ENCODE measurements around the gene C1QTNF8. TPM values are rescaled to one million over a fixed set of nuclear protein-coding genes. Genes with fewer than 3 reads are reported as not detected.

The C1QTNF8 gene
- total and polyA plus RNA-seq, 2 experiments from 2014 or later: not detected

GRCh38 chr16:1102921-1103635 lies 7.0 kb upstream of the C1QTNF8 start:
- DNase-seq: peak; percentile 63

GRCh38 chr16:1102333-1102700 lies 6.3 kb upstream of the C1QTNF8 start:
- Histone ChIP-seq H2AFZ (no peak overlapping the region), H3K27me3 (replicated peaks; ENCODE audit: insufficient read depth) (peaks cover 10% of the 10 kb centered on the region; the same call in 1 of the 2 replicates), H3K27ac (no peak overlapping the region), H3K9me3 (ENCODE audit: low read depth) (no peaks in the 10 kb centered on the region), H3K36me3 (ENCODE audit: low read depth) (no peaks in the 10 kb centered on the region), H3F3A (ENCODE audit: insufficient read depth) (no peaks in the 10 kb centered on the region), H3K4me1 (ENCODE audit: insufficient read depth) (no peaks in the 10 kb centered on the region), H3K9me2 (ENCODE audit: insufficient read depth) (no peaks in the 10 kb centered on the region), H4K20me1 (ENCODE audit: insufficient read depth) (no peaks in the 10 kb centered on the region), H3K9ac (no peak overlapping the region), H3K79me2 (ENCODE audit: insufficient read depth) (no peaks in the 10 kb centered on the region), H3K4me2 (ENCODE audit: unreplicated experiment) (no peak overlapping the region), H3K4me3 (no peak overlapping the region)
- in situ Hi-C loops (cut with MboI): no loop called here
- DNase-seq: no peak
- 38% methylated on average over 23 of the region's 26 CpGs; no CpG with 5 or more reads in 1 of the 2 experiments for WGBS, 2 experiments (ENCODE audit: low coverage in 1 of 2, low lambda C conversion rate in 2 of 2, missing lambda C conversion rate in 2 of 2)
- no peak for TF ChIP-seq EZH2phosphoT487 (IDR thresholded peaks at IDR 0.05; ENCODE audit: insufficient read depth, low read depth)

More at GRCh38 chr16:1102921-1103635, 7.0 kb upstream of the C1QTNF8 start:
- Histone ChIP-seq H3K4me1 (ENCODE audit: insufficient read depth) (no peaks in the 10 kb centered on the region), H3K4me2 (ENCODE audit: unreplicated experiment) (no peak overlapping the region), H4K20me1 (ENCODE audit: insufficient read depth) (no peaks in the 10 kb centered on the region), H3F3A (ENCODE audit: insufficient read depth) (no peaks in the 10 kb centered on the region), H3K9me3 (ENCODE audit: low read depth) (no peaks in the 10 kb centered on the region), H3K9me2 (ENCODE audit: insufficient read depth) (no peaks in the 10 kb centered on the region), H3K36me3 (ENCODE audit: low read depth) (no peaks in the 10 kb centered on the region), H3K27ac (no peak overlapping the region), H3K4me3 (no peak overlapping the region), H3K9ac (no peak overlapping the region), H3K79me2 (ENCODE audit: insufficient read depth) (no peaks in the 10 kb centered on the region), H2AFZ (no peak overlapping the region), H3K27me3 (replicated peaks; ENCODE audit: insufficient read depth) (peaks cover 12% of the 10 kb centered on the region; the same call in 1 of the 2 replicates)
- in situ Hi-C loops (cut with MboI): no loop called here
- no peak for TF ChIP-seq EZH2 (IDR thresholded peaks at IDR 0.05; ENCODE audit: insufficient read depth, poor library complexity, severe bottlenecking)
- no peak for TF ChIP-seq EZH2phosphoT487 (IDR thresholded peaks at IDR 0.05; ENCODE audit: insufficient read depth, low read depth)
- 8 to 10% methylated on average over 42 to 56 of the region's 61 CpGs for WGBS, 2 experiments (ENCODE audit: low coverage in 1 of 2, low lambda C conversion rate in 2 of 2, missing lambda C conversion rate in 2 of 2)

- Histone ChIP-seq H2AFZ (no peak overlapping the region), H3F3A (ENCODE audit: insufficient read depth) (no peaks in the 10 kb centered on the region), H3K9ac (no peak overlapping the region), H3K9me3 (ENCODE audit: low read depth) (no peaks in the 10 kb centered on the region), H4K20me1 (ENCODE audit: insufficient read depth) (no peaks in the 10 kb centered on the region), H3K4me3 (no peak overlapping the region), H3K27me3 (replicated peaks; ENCODE audit: insufficient read depth) (peaks cover 10% of the 10 kb centered on the region; the same call in 1 of the 2 replicates), H3K4me1 (ENCODE audit: insufficient read depth) (no peaks in the 10 kb centered on the region), H3K36me3 (ENCODE audit: low read depth) (no peaks in the 10 kb centered on the region), H3K27ac (no peak overlapping the region), H3K4me2 (ENCODE audit: unreplicated experiment) (no peak overlapping the region), H3K9me2 (ENCODE audit: insufficient read depth) (no peaks in the 10 kb centered on the region), H3K79me2 (ENCODE audit: insufficient read depth) (no peaks in the 10 kb centered on the region)
- WGBS, 2 experiments (ENCODE audit: low coverage in 1 of 2, low lambda C conversion rate in 2 of 2, missing lambda C conversion rate in 2 of 2): 51 to 61% methylated on average over 19 to 25 of the region's 25 CpGs
- in situ Hi-C loops (cut with MboI): no loop called here
- DNase-seq: no peak
- TF ChIP-seq EZH2phosphoT487 (IDR thresholded peaks at IDR 0.05; ENCODE audit: insufficient read depth, low read depth) (no peak), EZH2 (IDR thresholded peaks at IDR 0.05; ENCODE audit: insufficient read depth, poor library complexity, severe bottlenecking) (no peak)
Observed at GRCh38 chr16:1101573-1102332, 5.7 kb upstream of the C1QTNF8 start.

DNA sequence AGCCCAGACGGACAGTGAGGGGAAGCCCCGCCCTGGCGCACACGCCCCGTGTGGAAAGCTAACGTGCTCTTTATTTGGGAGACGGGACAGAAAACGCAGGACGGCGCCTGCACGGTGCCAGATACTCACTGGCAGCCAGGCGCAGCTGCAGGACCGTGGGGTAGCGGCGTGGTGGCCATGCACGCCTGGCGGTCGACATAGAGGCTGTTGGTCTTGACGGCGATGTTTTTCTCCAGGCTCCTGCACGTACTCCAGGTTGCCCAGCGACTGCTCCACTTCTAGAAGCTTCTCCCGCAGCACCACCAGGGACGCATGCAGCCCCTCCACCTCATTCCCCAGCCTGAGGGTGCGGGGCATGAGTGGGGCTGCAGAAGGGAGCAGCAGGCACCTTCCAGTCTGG lies 5.1 kb upstream of the C1QTNF8 start:
- H3K27ac ChIP-seq: no peak overlapping the region
- no peaks in the 10 kb centered on the region for H3K4me1 ChIP-seq (ENCODE audit: insufficient read depth)
- no peaks in the 10 kb centered on the region for H4K20me1 ChIP-seq (ENCODE audit: insufficient read depth)
- WGBS, 2 experiments (ENCODE audit: low coverage in 1 of 2, low lambda C conversion rate in 2 of 2, missing lambda C conversion rate in 2 of 2): 27 to 28% methylated on average over 25 of the region's 25 CpGs
- TF ChIP-seq EZH2 (IDR thresholded peaks at IDR 0.05; ENCODE audit: insufficient read depth, poor library complexity, severe bottlenecking): no peak
- no peak overlapping the region for H3K4me2 ChIP-seq (ENCODE audit: unreplicated experiment)
- no peaks in the 10 kb centered on the region for H3K9me2 ChIP-seq (ENCODE audit: insufficient read depth)
- no peaks in the 10 kb centered on the region for H3F3A ChIP-seq (ENCODE audit: insufficient read depth)
- no peak overlapping the region for H3K9ac ChIP-seq
- H3K79me2 ChIP-seq (ENCODE audit: insufficient read depth): no peaks in the 10 kb centered on the region
- H3K4me3 ChIP-seq: no peak overlapping the region
- no peaks in the 10 kb centered on the region for H3K36me3 ChIP-seq (ENCODE audit: low read depth)
- no peak for DNase-seq
- no peaks in the 10 kb centered on the region for H3K9me3 ChIP-seq (ENCODE audit: low read depth)
- peaks cover 10% of the 10 kb centered on the region; the same call in 1 of the 2 replicates for H3K27me3 ChIP-seq (replicated peaks; ENCODE audit: insufficient read depth)
- no peak overlapping the region for H2AFZ ChIP-seq
- in situ Hi-C loops (cut with MboI): no loop called here

Measured in GM23248 (cell line).